ENCODE measurements around the gene ZMYM2. TPM values are rescaled to one million over a fixed set of nuclear protein-coding genes. Genes with fewer than 3 reads are reported as not detected.

ZMYM2 gene
- total and polyA plus RNA-seq, 2 of the 13 experiments (the other 11 are each of a cell fraction or from before 2014, with no cell fraction given): 22.4 to 40.8 TPM

- TF ChIP-seq KDM2A (CRISPR knock-in tag; IDR thresholded peaks at IDR 0.05; ENCODE audit: borderline replicate concordance, low read depth): peak; percentile 82; the same call in 1 of the 2 replicates
- TF ChIP-seq TAF15 (IDR thresholded peaks at IDR 0.05; ENCODE audit: low read depth, low read length, poor library complexity, severe bottlenecking): no peak
- peak; percentile 72 for TF ChIP-seq HES4 (CRISPR knock-in tag; IDR thresholded peaks at IDR 0.05; ENCODE audit: borderline replicate concordance)
- peak; percentile 70 for TF ChIP-seq ASH2L (IDR thresholded peaks at IDR 0.05; ENCODE audit: insufficient read length, low read depth, low read length)
- TF ChIP-seq ARNT (IDR thresholded peaks at IDR 0.05): no peak
- no peak for TF ChIP-seq ZC3H4 (CRISPR knock-in tag; IDR thresholded peaks at IDR 0.05; ENCODE audit: borderline replicate concordance)
- TF ChIP-seq ZNF557 (CRISPR knock-in tag; IDR thresholded peaks at IDR 0.05): no peak
- no peak for TF ChIP-seq PBX2 (CRISPR knock-in tag; IDR thresholded peaks at IDR 0.05)
- no peak for TF ChIP-seq HDAC6 (IDR thresholded peaks at IDR 0.05; ENCODE audit: low read depth, low read length)
- TF ChIP-seq ZNF576 (CRISPR knock-in tag; IDR thresholded peaks at IDR 0.05): no peak
- TF ChIP-seq SMARCE1 (IDR thresholded peaks at IDR 0.05; ENCODE audit: borderline replicate concordance): no peak
- no peak for TF ChIP-seq SMARCC2 (IDR thresholded peaks at IDR 0.05)
- TF ChIP-seq SRSF9 (IDR thresholded peaks at IDR 0.05; ENCODE audit: borderline replicate concordance, insufficient read depth, low read depth, low read length, poor library complexity, severe bottlenecking): no peak
- TF ChIP-seq RELA (CRISPR knock-in tag; IDR thresholded peaks at IDR 0.05): no peak
- TF ChIP-seq U2AF1 (optimal IDR thresholded peaks at IDR 0.05; ENCODE audit: low read depth, low read length): no peak
- TF ChIP-seq HDAC1 (CRISPR knock-in tag; IDR thresholded peaks at IDR 0.05): peak; percentile 45; the same call in 1 of the 2 replicates
- no peak for TF ChIP-seq GTF2F1 (IDR thresholded peaks at IDR 0.05; ENCODE audit: low read length)
- peak; percentile 11; the same call in 1 of the 2 replicates for TF ChIP-seq ATF3 (CRISPR knock-in tag; IDR thresholded peaks at IDR 0.05)
- peak; percentile 55; the same call in 1 of the 2 replicates for TF ChIP-seq ZNF547 (CRISPR knock-in tag; IDR thresholded peaks at IDR 0.05)
- no peak for TF ChIP-seq ZBTB26 (CRISPR knock-in tag; IDR thresholded peaks at IDR 0.05; ENCODE audit: borderline replicate concordance)
These were observed 169.3 kb downstream of the ZMYM2 start (continued) for GRCh38 chr13:20127562-20128458.
